Measurements from ENCODE around the gene DNAAF1. TPM values are rescaled to one million over a fixed set of nuclear protein-coding genes. Genes with fewer than 3 reads are reported as not detected.

DNAAF1 gene
- total RNA-seq, result not detected

DNA sequence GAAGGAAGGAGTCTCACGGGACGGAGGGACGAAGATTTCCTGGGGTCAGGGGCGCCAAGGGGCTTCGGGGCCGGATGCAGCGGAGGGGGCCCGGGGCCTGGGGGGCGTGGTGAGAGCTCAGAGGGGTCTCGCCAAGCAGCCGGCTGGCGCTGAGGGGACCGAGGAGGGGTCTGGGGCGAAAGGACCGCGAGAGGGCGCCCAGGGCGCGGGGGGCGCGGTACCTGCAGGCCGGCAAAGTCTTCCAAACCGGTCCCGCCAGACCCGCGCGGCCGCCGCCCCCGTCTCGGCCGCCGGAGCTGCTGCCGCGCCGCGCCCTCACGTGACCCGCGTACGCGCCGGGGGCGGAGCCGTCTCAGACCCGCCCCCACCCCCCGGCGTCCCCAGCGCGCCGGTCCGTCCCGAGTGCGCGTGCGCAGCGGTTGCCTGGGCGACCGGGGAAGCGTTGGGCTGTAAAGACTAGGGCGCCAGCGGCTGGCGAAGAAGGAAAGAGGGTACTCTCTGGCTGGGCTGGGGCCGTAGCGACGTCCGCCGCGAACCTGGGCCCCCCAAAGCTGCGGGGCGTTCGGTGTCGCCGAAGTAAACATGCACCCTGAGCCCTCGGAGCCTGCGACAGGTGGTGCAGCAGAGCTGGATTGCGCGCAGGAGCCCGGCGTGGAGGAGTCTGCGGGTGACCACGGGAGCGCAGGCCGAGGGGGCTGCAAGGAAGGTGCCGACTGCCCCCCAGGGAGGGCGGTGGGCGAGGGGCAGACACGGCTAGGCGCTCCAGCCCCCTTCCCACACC, at the start of gene DNAAF1, which contains the start of gene HSDL1:
Gene DNAAF1, plus strand, starts transcription at position 450 of the 781 bp plus-strand sequence. Its CDS starts 133 bp downstream, at position 583.
Gene HSDL1, minus strand, starts transcription at position 319 of the 781 bp plus-strand sequence. CDS start 13,856 bp downstream, outside the sequence.
- Mint-ChIP-seq H3K9me3 (no peaks in the 10 kb centered on the region), H3K27ac (no peak within 1 kb of the TSS), H3K4me3 (peak within 1 kb of the TSS; percentile 90), H3K36me3 (ENCODE audit: low read depth) (no peaks in the 10 kb centered on the region), H3K27me3 (ENCODE audit: low read depth) (no peaks in the 10 kb centered on the region), H3K4me1 (ENCODE audit: low read depth) (peaks cover 13% of the 10 kb centered on the region)
- peak; percentile 93 for DNase-seq
- intact Hi-C loops (cut with micrococcal nuclease), result loop anchor here (1.0 to 2.0 kb wide), 4 partner anchors 29 to 61 kb away; partner anchors contain the start of genes MBTPS1 and TAF1C
- CTCF ChIA-PET, result interaction anchor here (0.8 to 1.4 kb wide), 2 partner anchors 27 to 42 kb away, joined by 3 read pairs; partner anchors contain the start of gene TAF1C

DNA sequence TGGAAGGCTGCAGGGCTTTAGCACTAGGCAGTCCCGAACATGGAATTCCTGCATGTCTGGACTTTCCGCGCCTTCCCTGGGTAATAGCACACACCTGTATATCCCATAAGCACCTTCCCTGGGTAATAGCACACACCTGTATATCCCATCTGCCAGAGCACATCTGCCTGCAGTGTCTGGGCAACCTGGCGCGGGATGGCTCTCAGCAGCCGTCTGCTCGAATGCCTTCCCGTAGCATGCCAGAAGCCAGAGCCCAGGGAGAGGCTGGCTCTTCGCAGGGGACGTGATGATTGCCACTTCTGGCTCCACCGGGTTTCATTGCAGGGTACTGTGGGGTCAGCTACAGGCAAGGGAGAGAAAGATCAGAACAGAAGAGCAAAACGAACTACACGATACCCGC, 49.6 kb upstream of the DNAAF1 start:
- Mint-ChIP-seq H3K36me3 (ENCODE audit: low read depth) (peaks cover 29% of the 10 kb centered on the region), H3K9me3 (no peaks in the 10 kb centered on the region), H3K27ac (no peak overlapping the region), H3K4me1 (ENCODE audit: low read depth) (peaks cover 17% of the 10 kb centered on the region), H3K4me3 (no peak overlapping the region), H3K27me3 (ENCODE audit: low read depth) (no peaks in the 10 kb centered on the region)
- CTCF ChIA-PET, result interaction anchor here (1.0 kb wide), 1 partner anchor 28 kb away, joined by 3 read pairs; no protein-coding TSS in a partner anchor
- no peak for DNase-seq
- intact Hi-C loops (cut with micrococcal nuclease), result no loop called here

DNA sequence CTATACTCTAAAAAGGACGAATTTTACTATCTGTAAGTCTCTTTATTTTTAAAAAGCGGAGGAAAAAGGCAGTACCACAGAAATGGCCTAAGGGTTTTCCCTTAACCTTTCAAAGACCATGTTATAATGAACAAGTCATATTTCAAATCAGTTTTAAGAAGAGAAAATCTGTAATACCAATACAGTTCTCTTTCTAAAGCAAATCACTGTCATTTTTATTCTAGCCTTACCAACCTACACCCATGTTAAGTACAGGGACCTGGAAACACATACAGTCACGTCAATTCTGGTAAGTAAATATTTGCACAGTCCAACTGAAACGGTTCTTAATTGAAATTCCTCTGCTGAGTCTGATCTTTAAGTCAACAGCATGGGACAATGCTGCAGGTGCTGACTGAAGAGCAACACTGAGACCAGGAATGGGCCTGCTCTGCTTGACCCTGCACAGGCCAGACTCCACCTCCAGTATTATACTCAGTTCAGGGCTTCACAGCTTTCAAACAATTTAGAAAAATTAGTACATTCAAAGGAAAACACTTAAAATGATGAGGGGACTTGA, 48.6 kb upstream of the DNAAF1 start:
- CTCF ChIA-PET, result interaction anchor here (1.0 to 1.3 kb wide), 2 partner anchors 29 to 79 kb away, joined by 3 read pairs; no protein-coding TSS in a partner anchor

DNA sequence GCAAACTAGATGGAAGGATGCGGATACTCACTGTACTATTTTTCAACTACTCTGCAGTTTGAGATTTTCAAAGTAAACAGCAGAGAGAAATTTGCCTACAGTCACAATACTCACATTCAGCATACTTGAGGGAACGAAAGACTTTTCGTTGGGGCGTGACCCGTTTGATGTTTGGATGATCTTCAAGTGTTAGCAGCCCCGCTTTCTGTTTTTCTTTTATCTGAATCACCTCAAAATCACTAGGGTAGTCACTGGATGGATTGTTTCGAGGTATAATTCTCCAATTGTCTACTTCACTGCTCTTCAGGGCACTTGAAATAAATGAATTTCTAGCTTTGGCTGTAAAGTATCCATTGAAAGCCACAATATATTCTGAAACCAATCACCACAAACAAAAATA, 46.2 kb upstream of the DNAAF1 start:
- intact Hi-C loops (cut with micrococcal nuclease), result loop anchor here (1.0 kb wide), 1 partner anchor 11 kb away; no protein-coding TSS in a partner anchor
- Mint-ChIP-seq H3K27me3 (ENCODE audit: low read depth) (no peaks in the 10 kb centered on the region), H3K9me3 (no peaks in the 10 kb centered on the region), H3K27ac (no peak overlapping the region), H3K4me3 (no peak overlapping the region), H3K36me3 (ENCODE audit: low read depth) (peaks cover 15% of the 10 kb centered on the region), H3K4me1 (ENCODE audit: low read depth) (peaks cover 31% of the 10 kb centered on the region)
- CTCF ChIA-PET, result interaction anchor here (0.6 to 3.1 kb wide), 2 partner anchors 10 to 23 kb away, joined by 3 to 12 read pairs; no protein-coding TSS in a partner anchor
- DNase-seq, result no peak

More for the DNA sequence above, 48.6 kb upstream of the DNAAF1 start:
- no peak overlapping the region for H3K27ac Mint-ChIP-seq
- H3K36me3 Mint-ChIP-seq (ENCODE audit: low read depth), result peaks cover 25% of the 10 kb centered on the region
- no peak for DNase-seq
- intact Hi-C loops (cut with micrococcal nuclease), result no loop called here
- peaks cover 17% of the 10 kb centered on the region for H3K4me1 Mint-ChIP-seq (ENCODE audit: low read depth)
- no peak overlapping the region for H3K4me3 Mint-ChIP-seq
- no peaks in the 10 kb centered on the region for H3K27me3 Mint-ChIP-seq (ENCODE audit: low read depth)
- H3K9me3 Mint-ChIP-seq, result no peaks in the 10 kb centered on the region

DNA sequence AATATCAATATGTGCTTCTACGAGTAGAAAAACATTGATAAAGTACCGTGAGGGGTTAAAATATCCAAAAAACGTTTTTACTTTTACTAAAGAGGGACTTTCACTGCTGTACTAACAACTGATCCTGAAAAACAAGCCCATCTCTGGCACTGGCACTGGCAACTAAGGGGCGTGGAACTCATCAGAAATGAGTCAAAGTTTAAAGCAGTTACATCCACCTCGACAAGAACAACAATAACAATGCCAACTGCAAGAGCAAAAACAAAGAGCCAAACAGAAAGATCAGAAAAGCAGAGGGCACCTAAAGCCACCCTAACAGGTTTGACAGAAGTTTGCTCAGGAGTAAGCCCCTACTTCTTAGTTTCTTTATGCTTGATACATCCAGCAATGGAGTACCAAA, 41.4 kb upstream of the DNAAF1 start:
- peaks cover 5% of the 10 kb centered on the region for H3K36me3 Mint-ChIP-seq (ENCODE audit: low read depth)
- H3K4me1 Mint-ChIP-seq (ENCODE audit: low read depth), result peaks cover 43% of the 10 kb centered on the region
- intact Hi-C loops (cut with micrococcal nuclease), result no loop called here
- no peak overlapping the region for H3K4me3 Mint-ChIP-seq
- no peak overlapping the region for H3K27ac Mint-ChIP-seq
- H3K27me3 Mint-ChIP-seq (ENCODE audit: low read depth), result no peaks in the 10 kb centered on the region
- CTCF ChIA-PET, result no interaction called here
- no peak for DNase-seq
- H3K9me3 Mint-ChIP-seq, result no peaks in the 10 kb centered on the region

DNA sequence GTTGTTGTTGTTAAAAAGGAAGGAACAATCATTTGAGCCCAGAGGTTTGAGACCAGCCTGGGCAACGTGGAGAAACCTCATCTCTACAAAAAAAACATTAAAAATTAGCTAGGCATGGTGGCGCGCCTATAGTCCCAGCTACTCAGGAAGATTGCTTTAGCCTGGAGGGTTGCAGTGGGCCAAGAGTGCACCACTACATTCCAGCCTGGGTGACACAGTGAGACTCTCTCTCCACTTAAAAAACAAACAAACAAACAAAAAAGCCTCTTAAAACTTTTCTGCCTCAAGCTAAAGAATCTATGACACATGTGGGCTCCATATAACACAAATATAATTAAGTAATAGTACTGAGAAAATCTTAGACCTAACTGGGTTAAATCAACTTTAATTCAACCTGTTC, 40.9 kb upstream of the DNAAF1 start:
- Mint-ChIP-seq H3K4me3 (no peak overlapping the region), H3K4me1 (ENCODE audit: low read depth) (peaks cover 46% of the 10 kb centered on the region), H3K36me3 (ENCODE audit: low read depth) (peaks cover 3% of the 10 kb centered on the region), H3K9me3 (no peaks in the 10 kb centered on the region), H3K27me3 (ENCODE audit: low read depth) (no peaks in the 10 kb centered on the region), H3K27ac (no peak overlapping the region)
- CTCF ChIA-PET, result interaction anchor here (0.5 to 0.6 kb wide), 2 partner anchors 26 to 28 kb away, joined by 4 read pairs; no protein-coding TSS in a partner anchor
- intact Hi-C loops (cut with micrococcal nuclease), result no loop called here
- DNase-seq, result no peak

DNA sequence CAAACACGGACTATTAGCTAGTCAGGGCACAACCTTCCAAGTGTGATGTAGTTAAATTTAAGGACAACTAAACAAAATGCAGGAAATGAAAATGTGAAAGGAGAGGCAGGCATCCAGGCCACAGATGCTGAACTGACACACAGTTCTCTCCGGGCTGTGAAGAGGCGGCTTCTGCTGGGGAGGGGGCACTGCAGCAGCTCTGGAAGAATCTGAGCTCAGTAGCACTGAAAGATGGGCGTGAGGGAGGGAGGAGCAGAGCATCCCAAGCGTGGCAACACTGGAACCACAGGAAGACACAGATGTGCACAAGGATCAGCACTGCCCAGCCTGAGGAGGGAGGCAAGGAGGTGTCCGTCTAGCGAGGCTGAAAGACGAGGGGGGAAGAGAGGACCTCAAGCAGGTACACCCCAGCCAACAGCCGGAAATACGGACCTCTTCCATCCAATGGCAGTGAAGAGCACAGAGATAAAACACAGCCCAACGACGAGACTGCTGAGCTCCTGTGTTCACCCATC, 39.8 kb upstream of the DNAAF1 start:
- Mint-ChIP-seq H3K4me1 (ENCODE audit: low read depth) (peaks cover 44% of the 10 kb centered on the region), H3K27ac (no peak overlapping the region), H3K36me3 (ENCODE audit: low read depth) (peaks cover 2% of the 10 kb centered on the region), H3K9me3 (no peaks in the 10 kb centered on the region), H3K27me3 (ENCODE audit: low read depth) (no peaks in the 10 kb centered on the region), H3K4me3 (no peak overlapping the region)
- intact Hi-C loops (cut with micrococcal nuclease), result no loop called here
- CTCF ChIA-PET, result interaction anchor here (0.9 to 2.6 kb wide), 4 partner anchors 16 to 70 kb away, joined by 4 to 11 read pairs (median 4); no protein-coding TSS in a partner anchor
- DNase-seq, result no peak

DNA sequence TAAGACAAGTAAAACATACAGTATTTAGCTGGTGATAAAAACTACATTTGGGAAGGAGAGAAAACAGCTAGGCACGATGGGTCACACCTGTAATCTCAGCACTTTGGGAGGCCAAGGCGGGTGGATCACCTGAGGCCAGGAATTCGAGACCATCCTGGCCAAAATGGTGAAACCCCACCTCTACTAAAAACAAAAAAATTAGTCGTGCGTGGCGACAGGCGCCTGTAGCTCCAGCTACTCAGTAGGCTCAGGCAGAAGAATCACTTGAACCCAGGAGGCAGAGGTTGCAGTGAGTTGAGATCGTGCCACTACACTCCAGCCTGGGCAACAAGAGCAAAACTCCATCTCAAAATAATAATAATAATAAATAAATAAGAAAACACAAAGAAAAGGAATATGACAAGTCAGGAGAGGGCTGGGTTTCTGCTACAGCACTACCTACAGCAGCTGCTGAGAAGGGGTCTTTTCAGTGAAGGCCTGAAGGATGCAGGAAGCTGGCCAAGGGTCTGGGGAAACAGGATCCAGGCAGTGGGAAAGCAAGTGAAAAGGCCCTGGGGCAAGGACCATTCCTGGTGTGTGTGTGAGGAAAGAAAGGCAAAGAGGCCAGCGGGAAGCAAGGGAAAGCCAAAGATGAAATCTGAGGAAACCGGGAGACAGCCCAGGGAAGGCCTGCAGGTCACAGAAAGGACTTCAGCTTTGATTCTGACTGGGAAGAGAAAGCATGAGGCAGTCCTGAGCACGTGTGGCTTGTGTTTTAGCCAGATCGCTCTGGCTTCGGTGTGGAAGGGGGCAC, 39.0 kb upstream of the DNAAF1 start:
- CTCF ChIA-PET, result interaction anchor here (1.0 to 2.6 kb wide), 2 partner anchors 17 to 69 kb away, joined by 4 to 11 read pairs; no protein-coding TSS in a partner anchor
- H3K4me1 Mint-ChIP-seq (ENCODE audit: low read depth), result peaks cover 52% of the 10 kb centered on the region
- H3K27ac Mint-ChIP-seq, result peak overlapping the region; percentile 6

DNA sequence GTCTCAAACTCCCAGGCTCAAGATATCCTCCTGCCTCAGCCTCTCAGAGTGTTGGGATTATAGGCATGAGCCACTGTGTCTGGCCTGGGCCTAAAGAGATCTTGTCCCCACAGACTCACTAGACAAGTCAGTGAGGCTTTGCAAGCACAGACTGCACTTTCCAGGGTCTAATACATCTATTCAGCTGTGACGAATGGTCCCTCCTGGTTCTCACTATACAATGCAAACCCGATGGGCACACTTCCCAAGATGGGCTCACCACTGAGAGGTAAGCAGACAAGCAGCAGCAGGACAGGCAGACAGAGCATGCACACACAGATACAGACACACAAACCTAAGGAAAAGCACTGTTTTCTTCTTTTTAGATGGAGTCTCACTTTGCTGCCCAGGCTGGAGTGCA, 37.2 kb upstream of the DNAAF1 start:
- Mint-ChIP-seq H3K36me3 (ENCODE audit: low read depth) (peaks cover 2% of the 10 kb centered on the region), H3K27ac (no peak overlapping the region), H3K4me3 (no peak overlapping the region), H3K27me3 (ENCODE audit: low read depth) (no peaks in the 10 kb centered on the region), H3K4me1 (ENCODE audit: low read depth) (peaks cover 53% of the 10 kb centered on the region), H3K9me3 (no peaks in the 10 kb centered on the region)
- CTCF ChIA-PET, result interaction anchor here (2.6 kb wide), 1 partner anchor 19 kb away, joined by 11 read pairs; no protein-coding TSS in a partner anchor
- intact Hi-C loops (cut with micrococcal nuclease), result no loop called here
- DNase-seq, result no peak

More for the DNA sequence above, 39.0 kb upstream of the DNAAF1 start:
- no peak for DNase-seq
- no peaks in the 10 kb centered on the region for H3K9me3 Mint-ChIP-seq
- no peak overlapping the region for H3K4me3 Mint-ChIP-seq
- no peaks in the 10 kb centered on the region for H3K27me3 Mint-ChIP-seq (ENCODE audit: low read depth)
- peaks cover 2% of the 10 kb centered on the region for H3K36me3 Mint-ChIP-seq (ENCODE audit: low read depth)
- intact Hi-C loops (cut with micrococcal nuclease), result no loop called here

DNA sequence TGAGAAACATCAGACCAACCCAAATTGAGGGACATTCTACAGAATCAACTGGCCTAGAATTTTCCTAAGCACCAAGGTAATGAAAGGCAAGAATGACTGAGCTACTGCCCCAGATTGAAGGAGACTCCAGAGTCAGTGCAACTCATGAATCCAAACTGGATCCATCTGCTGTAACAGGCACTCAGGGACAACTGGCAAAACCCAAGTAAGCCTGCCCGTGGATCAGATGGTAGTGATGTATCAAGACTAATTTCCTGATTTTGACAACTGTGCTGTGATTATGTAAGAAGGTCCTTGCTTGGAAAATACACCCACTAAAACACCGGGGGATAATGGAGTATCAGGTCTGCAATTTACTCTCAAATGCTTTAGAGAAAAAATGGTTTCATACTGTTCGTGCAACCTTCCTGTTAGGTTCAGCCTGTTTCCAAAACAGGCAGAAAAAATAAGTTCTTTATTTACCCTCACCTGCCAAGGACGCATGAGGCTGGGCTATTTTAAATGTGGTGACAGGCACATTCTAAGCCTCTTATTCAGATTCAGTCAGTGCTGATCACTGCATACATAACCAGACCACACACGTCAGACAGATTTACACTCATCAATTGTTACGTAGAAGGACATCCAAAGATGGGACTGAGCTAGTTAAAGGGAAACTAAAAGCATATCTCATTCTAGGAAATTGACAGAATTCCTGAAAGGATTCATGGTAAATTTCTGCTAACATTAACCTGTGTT, 35.3 kb upstream of the DNAAF1 start:
- intact Hi-C loops (cut with micrococcal nuclease), result no loop called here
- H3K36me3 Mint-ChIP-seq (ENCODE audit: low read depth), result peaks cover 2% of the 10 kb centered on the region
- DNase-seq, result no peak
- H3K4me3 Mint-ChIP-seq, result no peak overlapping the region
- no peak overlapping the region for H3K27ac Mint-ChIP-seq
- no peaks in the 10 kb centered on the region for H3K9me3 Mint-ChIP-seq
- CTCF ChIA-PET, result no interaction called here
- H3K27me3 Mint-ChIP-seq (ENCODE audit: low read depth), result no peaks in the 10 kb centered on the region
- H3K4me1 Mint-ChIP-seq (ENCODE audit: low read depth), result peaks cover 53% of the 10 kb centered on the region

DNA sequence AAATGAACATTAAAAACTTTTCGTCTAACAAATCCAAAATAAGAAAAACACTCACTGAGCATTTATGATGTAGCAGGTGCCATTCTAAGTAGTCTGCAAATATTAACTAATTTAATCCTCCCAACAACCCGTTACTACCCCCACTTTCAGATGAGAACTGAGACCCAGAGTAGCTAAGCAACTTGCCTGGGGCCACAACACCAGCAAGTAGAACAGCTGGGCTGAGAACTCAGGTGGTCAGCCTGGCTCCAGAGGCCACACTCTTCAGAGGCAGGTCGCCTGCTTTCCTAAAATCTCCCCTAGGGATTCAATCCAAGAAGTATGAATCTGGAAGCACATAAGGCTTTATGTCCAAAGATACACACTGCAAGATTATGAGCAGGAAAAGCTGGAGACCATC, 34.6 kb upstream of the DNAAF1 start:
- Mint-ChIP-seq H3K27me3 (ENCODE audit: low read depth) (no peaks in the 10 kb centered on the region), H3K4me3 (no peak overlapping the region), H3K4me1 (ENCODE audit: low read depth) (peaks cover 53% of the 10 kb centered on the region), H3K9me3 (no peaks in the 10 kb centered on the region), H3K36me3 (ENCODE audit: low read depth) (peaks cover 2% of the 10 kb centered on the region), H3K27ac (peak overlapping the region; percentile 54)
- CTCF ChIA-PET, result interaction anchor here (1.4 kb wide), 1 partner anchor 154 kb away, joined by 3 read pairs; no protein-coding TSS in a partner anchor
- DNase-seq, result no peak
- intact Hi-C loops (cut with micrococcal nuclease), result no loop called here

Measured in activated naive CD4-positive, alpha-beta T cell treated with anti-CD3 and anti-CD28 coated beads for 36 hours (primary cell).